ENCODE results near the gene SEC61B.

Gene SEC61B

GRCh38 chr9:99253772-99254431 is 31.8 kb downstream of the SEC61B start:
- H3K27ac ChIP-seq, result no peak overlapping the region
- TF ChIP-seq ZFX (IDR thresholded peaks at IDR 0.05) (no peak), CTCF (conservative IDR thresholded peaks at IDR 0.05) (no peak)

- no peak for TF ChIP-seq CTCF (conservative IDR thresholded peaks at IDR 0.05)
- TF ChIP-seq ZFX (IDR thresholded peaks at IDR 0.05), result no peak
- H3K27ac ChIP-seq, result no peak overlapping the region
Observed at GRCh38 chr9:99255651-99256050, 33.6 kb downstream of the SEC61B start.

- TF ChIP-seq ZFX (IDR thresholded peaks at IDR 0.05) (no peak), CTCF (conservative IDR thresholded peaks at IDR 0.05) (no peak)
- H3K27ac ChIP-seq, result no peak overlapping the region
Observed at GRCh38 chr9:99257723-99258389, 35.8 kb downstream of the SEC61B start.

- peak overlapping the region; percentile 64 for H3K27ac ChIP-seq
- TF ChIP-seq ZFX (IDR thresholded peaks at IDR 0.05) (0 out of 2 replicates have a peak, but pooled peaks have one; percentile 29), CTCF (conservative IDR thresholded peaks at IDR 0.05) (no peak)
Observed at GRCh38 chr9:99259231-99259918, 37.3 kb downstream of the SEC61B start.

GRCh38 chr9:99261923-99262322 is 39.8 kb downstream of the SEC61B start:
- TF ChIP-seq CTCF (conservative IDR thresholded peaks at IDR 0.05) (no peak), ZFX (IDR thresholded peaks at IDR 0.05) (no peak)
- H3K27ac ChIP-seq, result no peak overlapping the region

GRCh38 chr9:99262949-99263418 is 40.9 kb downstream of the SEC61B start:
- TF ChIP-seq CTCF (conservative IDR thresholded peaks at IDR 0.05), result no peak
- no peak for TF ChIP-seq ZFX (IDR thresholded peaks at IDR 0.05)

More at GRCh38 chr9:99262949-99263418, 40.9 kb downstream of the SEC61B start:
- H3K27ac ChIP-seq, result no peak overlapping the region
